Lung (tissue), 12 donors: Measurements from ENCODE around the gene PRPF18. TPM values are rescaled to one million over a fixed set of nuclear protein-coding genes. Genes with fewer than 3 reads are reported as not detected.

ENCODE experiments used
- ATAC-seq: fragments of 200-7000 bp; cut with Tn5 transposase; one replicate; pipeline ENCODE4 v1.9.1; 2020; ENCODE audit warnings: moderate number of reproducible peaks; ENCODE audit not compliant: insufficient read depth, low FRiP score
- DNase-seq, 3 donors: peaks; one replicate each; pipeline ENCODE4 v3.0.0-alpha.2; 2013 to 2017
- H3K27ac ChIP-seq, 2 donors: one replicate each; pipeline ENCODE4 v1.5.1; 2013; ENCODE audit warnings: mild to moderate bottlenecking in 2 of 2, moderate library complexity in 2 of 2, control low read depth in 1 of 2, inconsistent platforms in 1 of 2, low read depth in 1 of 2, low read length in 1 of 2
- H3K27me3 ChIP-seq, 3 donors: one replicate each; pipeline ENCODE4 v1.5.1; 2013; ENCODE audit warnings: low read length in 2 of 3; ENCODE audit not compliant: control insufficient read depth in 3 of 3, insufficient read depth in 3 of 3
- H3K36me3 ChIP-seq, 4 donors: one replicate each; pipeline ENCODE4 v1.5.1; 2013; ENCODE audit warnings: low read length in 4 of 4, mild to moderate bottlenecking in 1 of 4, moderate library complexity in 1 of 4; ENCODE audit not compliant: control insufficient read depth in 4 of 4, insufficient read depth in 4 of 4
- H3K4me1 ChIP-seq, 5 donors: one replicate each; pipeline ENCODE4 v1.5.1; 2013; ENCODE audit warnings: low read length in 5 of 5, mild to moderate bottlenecking in 2 of 5, moderate library complexity in 1 of 5; ENCODE audit not compliant: control insufficient read depth in 5 of 5, insufficient read depth in 5 of 5
- H3K4me3 ChIP-seq: one replicate; pipeline ENCODE4 v1.5.1; 2013; ENCODE audit warnings: mild to moderate bottlenecking, control low read depth, moderate library complexity
- H3K9ac ChIP-seq, 2 donors: one replicate each; pipeline ENCODE4 v1.5.1; 2013; ENCODE audit warnings: low read length in 2 of 2, control low read depth in 1 of 2; ENCODE audit not compliant: insufficient read depth in 1 of 2
- H3K9me3 ChIP-seq, 4 donors: one replicate each; pipeline ENCODE4 v1.5.1; 2013; ENCODE audit warnings: low read length in 3 of 4, mild to moderate bottlenecking in 1 of 4, moderate library complexity in 1 of 4; ENCODE audit not compliant: control insufficient read depth in 4 of 4, insufficient read depth in 3 of 4
- WGBS, 2 donors: extraction: QIAGEN DNeasy Blood & Tissue Kit; methylation state at CpG; one replicate each; pipeline ENCODE4 v1.1.7; 2013; 5-methylcytosine and 5-hydroxymethylcytosine counted together
- polyA plus RNA-seq, 2 donors: library from polyadenylated mRNA; stranded (reverse); fragments of 200-250 nt; gene quantifications; one replicate each; pipeline ENCODE4 v1.2.1, GENCODE V29; 2013
- total RNA-seq, 2 donors: library from RNA; depleted of rRNA in 1 of 2; stranded (reverse); fragments of >200 nt in 1 of 2; gene quantifications; one replicate each; pipeline ENCODE4 v1.2.1, GENCODE V29; 2014 to 2021
- TF ChIP-seq, protein P1 (sequence below): IDR thresholded peaks from 2 replicates; pipeline ENCODE4 v1.5.1; 2012; ENCODE audit warnings: mild to moderate bottlenecking; ENCODE audit errors: control extremely low read depth, extremely low read depth
- donor health status: control.
- donor health status: control.
- donor health status: Bipolar disorder and iron deficiency.
- donor health status: healthy.
- donor health status: DM: yes; HTN: yes; CAD: no.

The PRPF18 gene
- total and polyA plus RNA-seq, 4 donors, result 10.6 to 39.9 (median 19.3) TPM

- no peak overlapping the region for H3K9ac ChIP-seq
- no peak overlapping the region for H3K27ac ChIP-seq
- H3K4me1 ChIP-seq, result no peaks in the 10 kb centered on the region
- H3K4me3 ChIP-seq, result no peak overlapping the region
- peaks cover 7 to 28% (median 19%) of the 10 kb centered on the region in 4 donors for H3K36me3 ChIP-seq
- H3K9me3 ChIP-seq, result no peaks in the 10 kb centered on the region
- no peaks in the 10 kb centered on the region for H3K27me3 ChIP-seq
- TF ChIP-seq, protein P1, sequence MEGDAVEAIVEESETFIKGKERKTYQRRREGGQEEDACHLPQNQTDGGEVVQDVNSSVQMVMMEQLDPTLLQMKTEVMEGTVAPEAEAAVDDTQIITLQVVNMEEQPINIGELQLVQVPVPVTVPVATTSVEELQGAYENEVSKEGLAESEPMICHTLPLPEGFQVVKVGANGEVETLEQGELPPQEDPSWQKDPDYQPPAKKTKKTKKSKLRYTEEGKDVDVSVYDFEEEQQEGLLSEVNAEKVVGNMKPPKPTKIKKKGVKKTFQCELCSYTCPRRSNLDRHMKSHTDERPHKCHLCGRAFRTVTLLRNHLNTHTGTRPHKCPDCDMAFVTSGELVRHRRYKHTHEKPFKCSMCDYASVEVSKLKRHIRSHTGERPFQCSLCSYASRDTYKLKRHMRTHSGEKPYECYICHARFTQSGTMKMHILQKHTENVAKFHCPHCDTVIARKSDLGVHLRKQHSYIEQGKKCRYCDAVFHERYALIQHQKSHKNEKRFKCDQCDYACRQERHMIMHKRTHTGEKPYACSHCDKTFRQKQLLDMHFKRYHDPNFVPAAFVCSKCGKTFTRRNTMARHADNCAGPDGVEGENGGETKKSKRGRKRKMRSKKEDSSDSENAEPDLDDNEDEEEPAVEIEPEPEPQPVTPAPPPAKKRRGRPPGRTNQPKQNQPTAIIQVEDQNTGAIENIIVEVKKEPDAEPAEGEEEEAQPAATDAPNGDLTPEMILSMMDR, result no peak
- DNase-seq (no peak), ATAC-seq (no peak)
- WGBS, 2 donors, result 87 to 91% methylated on average over 2 of the region's 2 CpGs
Measured at GRCh38 chr10:13604357-13605040, 17.7 kb downstream of the PRPF18 start.

GRCh38 chr10:13608246-13608853 lies 21.6 kb downstream of the PRPF18 start:
- WGBS, 2 donors, result 64 to 76% methylated on average over 8 of the region's 8 CpGs
- TF ChIP-seq, protein P1, result no peak
- no peak overlapping the region for H3K9ac ChIP-seq
- ATAC-seq (no peak), DNase-seq (no peak)
- H3K27ac ChIP-seq, result no peak overlapping the region
- no peaks in the 10 kb centered on the region for H3K27me3 ChIP-seq
- no peaks in the 10 kb centered on the region for H3K4me1 ChIP-seq
- H3K9me3 ChIP-seq, result no peaks in the 10 kb centered on the region
- H3K4me3 ChIP-seq, result no peak overlapping the region
- peaks cover 15 to 34% (median 30%) of the 10 kb centered on the region in 4 donors for H3K36me3 ChIP-seq

DNA sequence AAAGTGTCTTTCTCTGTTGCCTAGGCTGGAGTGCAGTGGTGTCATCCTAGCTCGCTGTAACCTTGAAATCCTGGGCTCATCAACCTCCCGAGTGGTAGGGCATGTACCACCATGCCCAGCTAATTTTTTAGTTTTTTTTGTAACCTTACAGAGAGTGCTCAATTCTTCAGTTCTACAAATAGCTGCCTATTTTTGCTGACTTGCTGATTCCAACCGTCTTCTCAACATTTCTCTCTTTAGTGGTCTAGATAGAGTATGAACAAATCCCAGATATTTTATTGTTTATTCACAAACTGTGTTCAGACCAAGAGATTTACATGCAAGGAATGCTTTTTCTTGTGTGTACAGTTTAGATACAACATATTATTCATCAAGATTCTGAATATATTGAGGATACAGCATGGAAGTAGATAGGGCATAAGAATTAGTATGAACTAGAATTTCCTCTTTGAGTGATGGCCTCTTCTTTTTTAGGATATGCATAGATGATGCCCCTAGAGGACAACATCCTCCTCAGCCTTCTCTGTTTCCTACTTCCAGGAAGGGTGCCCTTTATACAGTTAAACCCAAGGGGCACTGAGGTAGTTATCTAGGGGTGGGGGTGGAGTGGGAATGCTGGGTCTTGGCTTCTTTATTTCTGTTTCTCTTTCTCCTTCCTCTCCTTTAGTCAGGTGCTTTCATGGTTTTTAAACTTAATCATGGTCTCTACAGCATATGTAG lies 26.0 kb downstream of the PRPF18 start:
- WGBS, 2 donors, result 93 to 95% methylated on average over 3 of the region's 3 CpGs
- ATAC-seq, result no peak
- H3K36me3 ChIP-seq, result peaks cover 21 to 30% (median 25%) of the 10 kb centered on the region in 4 donors
- no peaks in the 10 kb centered on the region for H3K27me3 ChIP-seq
- no peak for DNase-seq
- H3K9ac ChIP-seq, result no peak overlapping the region
- H3K4me3 ChIP-seq, result no peak overlapping the region
- no peak overlapping the region for H3K27ac ChIP-seq
- TF ChIP-seq, protein P1, result no peak
- no peaks in the 10 kb centered on the region for H3K9me3 ChIP-seq
- peaks cover 0 to 32% (median 7%) of the 10 kb centered on the region in 5 donors for H3K4me1 ChIP-seq
